PC-3 (cell line): ENCODE measurements around the gene TOX3. TPM values are rescaled to one million over a fixed set of nuclear protein-coding genes. Genes with fewer than 3 reads are reported as not detected.

Experiments
- ATAC-seq: fragments of 200-7000 bp; cut with Tn5 transposase; 2 replicates; pipeline ENCODE4 v1.9.1; 2020; ENCODE audit warnings: mild to moderate bottlenecking, moderate library complexity
- BruUV-seq: library from RNA; stranded (reverse); fragments of 400-500 nt; replicated peaks from 2 replicates; lab custom pipeline; 2021; lab: Mats Ljungman, UMichigan
- CTCF ChIA-PET: fragments of 300-600 bp; sonication (Branson Sonifier 250); formaldehyde crosslinking; loops from one replicate; lab custom pipeline; 2022; ENCODE audit warnings: antibody characterized with exemption; lab: Charles Lee
- POLR2A ChIA-PET: fragments of 300-600 bp; sonication (Branson Sonifier 250); formaldehyde crosslinking; loops from one replicate; lab custom pipeline; 2022; ENCODE audit warnings: antibody characterized with exemption; ENCODE audit not compliant: unreplicated experiment; lab: Charles Lee
- DNase-seq: peaks from one replicate; pipeline ENCODE4 v3.0.0-alpha.2; 2015
- H2AFZ ChIP-seq: fragments of 300-600 bp; sonication (generic); 2 replicates; pipeline ENCODE4 v1.6.0; 2016; ENCODE audit warnings: antibody characterized with exemption, low read length
- H3F3A ChIP-seq: fragments of 300-600 bp; sonication (generic); one replicate; pipeline ENCODE4 v1.6.0; 2017; ENCODE audit warnings: antibody characterized with exemption, low read length, control low read depth, mild to moderate bottlenecking; ENCODE audit not compliant: unreplicated experiment
- H3K27ac ChIP-seq: fragments of 300-600 bp; sonication (generic); 2 replicates; pipeline ENCODE4 v1.5.1; 2016; ENCODE audit warnings: mild to moderate bottlenecking, low read length
- H3K27me3 ChIP-seq: fragments of 300-600 bp; sonication (generic); 2 replicates; pipeline ENCODE4 v1.6.1; 2016; ENCODE audit warnings: low read length, mixed read lengths
- H3K36me3 ChIP-seq: fragments of 300-600 bp; sonication (generic); 2 replicates; pipeline ENCODE4 v1.6.1; 2016; ENCODE audit warnings: low read depth, mixed run types, low read length, mixed read lengths
- H3K4me1 ChIP-seq: fragments of 300-600 bp; sonication (generic); 2 replicates; pipeline ENCODE4 v1.5.1; 2016; ENCODE audit warnings: low read length; ENCODE audit not compliant: insufficient read depth
- H3K4me2 ChIP-seq: fragments of 300-600 bp; sonication (generic); 2 replicates; pipeline ENCODE4 v1.6.0; 2016; ENCODE audit warnings: low read length
- H3K4me3 ChIP-seq: fragments of 300-600 bp; sonication (generic); 2 replicates; pipeline ENCODE4 v1.5.1; 2016; ENCODE audit warnings: mild to moderate bottlenecking, low read length, mixed read lengths
- H3K79me2 ChIP-seq: fragments of 300-600 bp; sonication (generic); 2 replicates; pipeline ENCODE4 v1.6.1; 2017; ENCODE audit warnings: low read length, mixed read lengths
- H3K9ac ChIP-seq: fragments of 300-600 bp; sonication (generic); 2 replicates; pipeline ENCODE4 v1.6.0; 2016; ENCODE audit warnings: mild to moderate bottlenecking, low read length
- H3K9me2 ChIP-seq: fragments of 300-600 bp; sonication (generic); replicated peaks from 2 replicates; pipeline ENCODE4 v1.6.1; 2016; ENCODE audit warnings: mixed run types, low read length, mixed read lengths
- H3K9me3 ChIP-seq: fragments of 300-600 bp; sonication (generic); 2 replicates; pipeline ENCODE4 v1.6.1; 2016; ENCODE audit warnings: low read length, mixed read lengths
- H4K20me1 ChIP-seq: fragments of 300-600 bp; sonication (generic); 2 replicates; pipeline ENCODE4 v1.6.1; 2016; ENCODE audit warnings: low read length, mixed read lengths
- EZH2 ChIP-seq: fragments of 300-600 bp; sonication (generic); IDR thresholded peaks from one replicate; pipeline ENCODE4 v1.6.1; 2017; ENCODE audit warnings: antibody characterized with exemption, mild to moderate bottlenecking, low read length; ENCODE audit not compliant: unreplicated experiment
- EZH2phosphoT487 ChIP-seq: fragments of 300-600 bp; sonication (generic); IDR thresholded peaks from 2 replicates; pipeline ENCODE4 v1.6.1; 2018; ENCODE audit warnings: mild to moderate bottlenecking, antibody characterized with exemption, low read length, borderline replicate concordance
- intact Hi-C: fragments of 100-400 bp; cut with micrococcal nuclease; formaldehyde crosslinking; loops from 2 replicates; pipeline ENCODE4 v1.9.0; 2023
- total RNA-seq: library from RNA; depleted of rRNA; stranded (reverse); fragments of >200 nt; gene quantifications from 2 replicates; pipeline ENCODE4 v1.2.3, GENCODE V29; 2014
- TF ChIP-seq, protein P1 (sequence below): fragments of 300-600 bp; sonication (generic); conservative IDR thresholded peaks from 2 replicates; pipeline ENCODE4 v1.5.1; 2017; ENCODE audit warnings: antibody characterized with exemption, low read depth, mild to moderate bottlenecking, low read length

TOX3 gene
- total RNA-seq, 1 experiment from 2014 or later, result not detected

DNA sequence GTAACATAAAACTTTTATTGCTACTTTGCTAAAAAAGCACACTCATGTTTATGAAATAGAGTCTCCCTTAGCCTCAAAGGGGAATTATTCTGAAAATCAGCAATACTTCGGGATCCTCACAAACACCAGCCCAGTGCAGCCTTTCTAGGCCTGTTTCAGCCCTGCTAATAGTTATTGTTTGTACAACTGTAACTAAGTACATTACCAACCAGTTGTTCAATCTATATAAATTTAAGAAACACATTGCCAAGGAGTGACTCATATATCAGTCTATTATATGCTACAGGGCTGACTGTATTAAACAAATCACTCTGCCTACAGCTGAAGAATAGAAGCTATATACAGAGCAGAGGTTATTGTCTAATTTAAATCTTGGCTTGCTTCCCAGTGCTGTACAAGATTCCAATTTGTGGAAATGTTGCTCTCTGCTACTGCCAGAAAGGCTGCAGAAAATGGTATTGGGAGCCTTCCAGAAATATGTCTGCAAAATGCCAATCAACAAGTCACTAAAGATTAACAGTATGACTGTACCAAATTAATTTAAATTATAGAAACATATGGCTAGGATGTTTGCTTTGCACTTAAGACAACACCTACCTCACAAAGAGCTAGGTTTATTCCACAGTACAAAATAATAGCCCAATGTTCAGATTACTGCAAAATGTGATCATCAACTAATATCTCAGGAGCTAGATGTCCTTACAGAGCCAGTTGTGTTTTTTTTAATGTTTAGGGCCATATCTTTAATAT, 49.7 kb downstream of the TOX3 start:
- H3K4me3 ChIP-seq, result no peak overlapping the region
- H3K9me2 ChIP-seq, result no peaks in the 10 kb centered on the region
- TF ChIP-seq EZH2phosphoT487 (no peak), EZH2 (no peak)
- TF ChIP-seq, protein P1, sequence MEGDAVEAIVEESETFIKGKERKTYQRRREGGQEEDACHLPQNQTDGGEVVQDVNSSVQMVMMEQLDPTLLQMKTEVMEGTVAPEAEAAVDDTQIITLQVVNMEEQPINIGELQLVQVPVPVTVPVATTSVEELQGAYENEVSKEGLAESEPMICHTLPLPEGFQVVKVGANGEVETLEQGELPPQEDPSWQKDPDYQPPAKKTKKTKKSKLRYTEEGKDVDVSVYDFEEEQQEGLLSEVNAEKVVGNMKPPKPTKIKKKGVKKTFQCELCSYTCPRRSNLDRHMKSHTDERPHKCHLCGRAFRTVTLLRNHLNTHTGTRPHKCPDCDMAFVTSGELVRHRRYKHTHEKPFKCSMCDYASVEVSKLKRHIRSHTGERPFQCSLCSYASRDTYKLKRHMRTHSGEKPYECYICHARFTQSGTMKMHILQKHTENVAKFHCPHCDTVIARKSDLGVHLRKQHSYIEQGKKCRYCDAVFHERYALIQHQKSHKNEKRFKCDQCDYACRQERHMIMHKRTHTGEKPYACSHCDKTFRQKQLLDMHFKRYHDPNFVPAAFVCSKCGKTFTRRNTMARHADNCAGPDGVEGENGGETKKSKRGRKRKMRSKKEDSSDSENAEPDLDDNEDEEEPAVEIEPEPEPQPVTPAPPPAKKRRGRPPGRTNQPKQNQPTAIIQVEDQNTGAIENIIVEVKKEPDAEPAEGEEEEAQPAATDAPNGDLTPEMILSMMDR, result no peak
- H3K4me1 ChIP-seq, result no peaks in the 10 kb centered on the region
- ChIA-PET CTCF (no interaction called here), POLR2A (no interaction called here)
- H3K9ac ChIP-seq, result no peak overlapping the region
- peak; percentile 10 for DNase-seq
- no peak for ATAC-seq
- intact Hi-C loops, result no loop called here
- no peaks in the 10 kb centered on the region for H3K79me2 ChIP-seq
- no peak overlapping the region for H3K27ac ChIP-seq
- H3K4me2 ChIP-seq, result no peak overlapping the region
- H2AFZ ChIP-seq, result no peak overlapping the region
- H3F3A ChIP-seq, result no peaks in the 10 kb centered on the region
- H3K27me3 ChIP-seq, result no peaks in the 10 kb centered on the region
- H3K9me3 ChIP-seq, result no peaks in the 10 kb centered on the region
- BruUV-seq, result no TSS peak
- H4K20me1 ChIP-seq, result no peaks in the 10 kb centered on the region
- no peaks in the 10 kb centered on the region for H3K36me3 ChIP-seq

DNA sequence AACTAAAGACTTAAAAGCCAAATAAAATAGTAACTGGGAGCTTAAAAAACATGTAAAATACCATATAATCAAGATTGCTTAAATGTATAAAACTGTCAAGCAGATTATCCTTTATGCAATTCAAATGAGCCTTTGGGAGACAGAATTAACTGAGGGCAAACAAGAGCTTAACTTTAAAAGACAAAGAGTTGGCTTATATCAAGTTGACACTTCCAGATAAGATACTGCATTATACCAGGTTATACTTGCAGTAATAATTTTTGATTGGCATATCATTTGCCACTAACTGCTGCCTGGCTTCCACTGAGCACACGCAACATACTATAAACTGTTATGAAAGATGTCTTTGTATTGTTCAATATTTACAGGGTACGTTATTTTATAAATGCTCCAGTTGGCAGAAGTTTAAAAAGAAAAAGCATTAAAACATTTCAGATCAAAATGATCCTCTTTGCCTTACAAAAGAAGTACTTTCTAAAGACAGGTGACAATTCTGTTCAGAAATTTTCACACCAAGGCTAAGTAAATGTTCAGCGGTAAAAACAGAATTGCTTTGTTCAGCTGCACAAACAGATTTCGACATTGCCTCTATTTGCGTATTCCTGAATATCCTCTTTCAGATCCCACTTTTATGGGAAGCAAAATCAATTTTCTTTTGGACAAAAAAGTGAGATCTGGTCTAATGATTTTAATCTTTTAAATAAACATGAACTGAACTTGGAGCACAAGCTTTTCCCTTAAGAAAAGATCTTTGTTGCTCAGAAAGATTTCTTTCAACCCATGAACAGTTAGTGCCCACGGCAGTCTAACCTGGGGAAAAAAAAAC, 50.7 kb downstream of the TOX3 start:
- Histone ChIP-seq H3K27me3 (no peaks in the 10 kb centered on the region), H3K79me2 (no peaks in the 10 kb centered on the region), H4K20me1 (no peaks in the 10 kb centered on the region), H2AFZ (no peak overlapping the region), H3K4me2 (no peak overlapping the region), H3F3A (no peaks in the 10 kb centered on the region), H3K4me1 (no peaks in the 10 kb centered on the region), H3K9me2 (no peaks in the 10 kb centered on the region), H3K27ac (no peak overlapping the region), H3K36me3 (no peaks in the 10 kb centered on the region), H3K4me3 (no peak overlapping the region), H3K9me3 (no peaks in the 10 kb centered on the region), H3K9ac (no peak overlapping the region)
- no TSS peak for BruUV-seq
- DNase-seq, result no peak
- POLR2A ChIA-PET, result no interaction called here
- TF ChIP-seq EZH2phosphoT487, result no peak
- no peak for TF ChIP-seq EZH2
- TF ChIP-seq, protein P1, result no peak
- CTCF ChIA-PET, result no interaction called here
- no peak for ATAC-seq
- intact Hi-C loops, result no loop called here
